Suprapubic skin (tissue), 4 donors: ENCODE measurements around the gene ZBTB20. TPM values are rescaled to one million over a fixed set of nuclear protein-coding genes. Genes with fewer than 3 reads are reported as not detected.

ENCODE experiments used
- DNase-seq, 2 donors: peaks; one replicate each; pipeline ENCODE4 v3.0.0-alpha.2; 2019; ENCODE audit warnings: low spot score in 2 of 2
- H3K27ac ChIP-seq: fragments of 200-600 bp; sonication (generic); one replicate; pipeline ENCODE4 v1.5.1; 2019
- H3K27me3 ChIP-seq: fragments of 200-600 bp; sonication (generic); one replicate; pipeline ENCODE4 v1.5.1; 2019
- H3K36me3 ChIP-seq: fragments of 200-600 bp; sonication (generic); one replicate; pipeline ENCODE4 v1.5.1; 2019
- H3K4me1 ChIP-seq: fragments of 200-600 bp; sonication (generic); one replicate; pipeline ENCODE4 v1.5.1; 2019
- H3K4me3 ChIP-seq: fragments of 200-600 bp; sonication (generic); one replicate; pipeline ENCODE4 v1.5.1; 2019; ENCODE audit warnings: mild to moderate bottlenecking
- H3K9me3 ChIP-seq: fragments of 200-600 bp; sonication (generic); one replicate; pipeline ENCODE4 v1.5.1; 2019
- EP300 ChIP-seq: sonication (generic); formaldehyde crosslinking; IDR thresholded peaks from one replicate; pipeline ENCODE4 v1.6.1; 2017; ENCODE audit warnings: antibody characterized with exemption
- POLR2A ChIP-seq, 2 donors: fragments of 450-650 bp; IDR thresholded peaks; one replicate each; pipeline ENCODE4 v1.6.1; 2017; ENCODE audit warnings: antibody characterized with exemption in 2 of 2, mild to moderate bottlenecking in 2 of 2, moderate library complexity in 2 of 2
- POLR2AphosphoS5 ChIP-seq, 3 donors: sonication (generic); formaldehyde crosslinking; IDR thresholded peaks; one replicate each; pipeline ENCODE4 v1.6.1; 2017; ENCODE audit warnings: antibody characterized with exemption in 3 of 3
- WGBS: methylation state at CpG from one replicate; pipeline ENCODE4 v1.1.5; 2018; 5-methylcytosine and 5-hydroxymethylcytosine counted together
- total RNA-seq, 4 donors: library from RNA; depleted of rRNA; stranded (reverse); fragments of >200 nt; gene quantifications; one replicate each; pipeline ENCODE4 v1.1.0, GENCODE V29; 2016
- TF ChIP-seq, protein P1 (sequence below), 2 donors: fragments of 200-600 bp in 1 of 2; fragments of 450-650 bp in 1 of 2; sonication (generic) in 1 of 2; IDR thresholded peaks; one replicate each; pipeline ENCODE4 v1.5.1; 2016 to 2019; ENCODE audit warnings: antibody characterized with exemption in 2 of 2, mild to moderate bottlenecking in 1 of 2, moderate library complexity in 1 of 2

The ZBTB20 gene
- total RNA-seq, 4 donors from 2014 or later = 23.6 to 77.2 (median 39.4) TPM

DNA sequence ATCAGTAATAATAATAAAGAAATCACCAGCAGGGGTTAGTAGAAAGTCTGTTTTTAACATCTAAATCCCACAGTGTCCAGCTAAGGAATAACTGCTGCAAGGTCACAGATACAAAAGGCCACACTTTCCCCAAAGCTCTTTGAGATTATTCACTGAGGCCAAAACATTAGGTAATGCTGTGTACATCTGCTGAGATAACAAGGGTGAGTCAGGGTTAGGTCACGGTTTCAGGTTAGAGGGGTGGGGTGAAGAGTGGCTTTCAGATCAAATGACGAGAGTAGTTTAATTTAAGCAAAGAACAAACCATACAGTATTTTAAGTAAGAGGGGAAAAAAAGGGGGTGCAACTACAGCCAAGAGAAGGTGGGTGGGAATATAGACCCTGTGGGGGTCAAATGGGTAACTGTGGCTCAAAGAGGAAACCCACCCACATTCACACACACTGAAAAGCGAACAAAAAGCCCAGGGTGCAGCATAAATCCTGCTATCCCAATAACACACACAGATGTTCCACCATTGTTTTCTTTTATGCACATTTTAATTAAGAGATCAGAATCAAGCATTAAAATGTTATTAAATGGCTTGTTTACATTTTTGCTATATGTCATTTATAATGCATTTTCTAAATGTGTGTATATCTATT, 440.4 kb downstream of the ZBTB20 start:
- Histone ChIP-seq H3K27me3 (no peaks in the 10 kb centered on the region), H3K4me1 (peaks cover 18% of the 10 kb centered on the region), H3K36me3 (no peaks in the 10 kb centered on the region), H3K27ac (no peak overlapping the region), H3K4me3 (no peak overlapping the region), H3K9me3 (no peaks in the 10 kb centered on the region)
- TF ChIP-seq EP300 (no peak), POLR2AphosphoS5 (IDR thresholded peaks at IDR 0.05) (no peak), POLR2A (IDR thresholded peaks at IDR 0.05) (no peak)
- TF ChIP-seq, protein P1, sequence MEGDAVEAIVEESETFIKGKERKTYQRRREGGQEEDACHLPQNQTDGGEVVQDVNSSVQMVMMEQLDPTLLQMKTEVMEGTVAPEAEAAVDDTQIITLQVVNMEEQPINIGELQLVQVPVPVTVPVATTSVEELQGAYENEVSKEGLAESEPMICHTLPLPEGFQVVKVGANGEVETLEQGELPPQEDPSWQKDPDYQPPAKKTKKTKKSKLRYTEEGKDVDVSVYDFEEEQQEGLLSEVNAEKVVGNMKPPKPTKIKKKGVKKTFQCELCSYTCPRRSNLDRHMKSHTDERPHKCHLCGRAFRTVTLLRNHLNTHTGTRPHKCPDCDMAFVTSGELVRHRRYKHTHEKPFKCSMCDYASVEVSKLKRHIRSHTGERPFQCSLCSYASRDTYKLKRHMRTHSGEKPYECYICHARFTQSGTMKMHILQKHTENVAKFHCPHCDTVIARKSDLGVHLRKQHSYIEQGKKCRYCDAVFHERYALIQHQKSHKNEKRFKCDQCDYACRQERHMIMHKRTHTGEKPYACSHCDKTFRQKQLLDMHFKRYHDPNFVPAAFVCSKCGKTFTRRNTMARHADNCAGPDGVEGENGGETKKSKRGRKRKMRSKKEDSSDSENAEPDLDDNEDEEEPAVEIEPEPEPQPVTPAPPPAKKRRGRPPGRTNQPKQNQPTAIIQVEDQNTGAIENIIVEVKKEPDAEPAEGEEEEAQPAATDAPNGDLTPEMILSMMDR (IDR thresholded peaks at IDR 0.05) = no peak
- DNase-seq = no peak
- WGBS = 80% methylated on average over 3 of the region's 3 CpGs

DNA sequence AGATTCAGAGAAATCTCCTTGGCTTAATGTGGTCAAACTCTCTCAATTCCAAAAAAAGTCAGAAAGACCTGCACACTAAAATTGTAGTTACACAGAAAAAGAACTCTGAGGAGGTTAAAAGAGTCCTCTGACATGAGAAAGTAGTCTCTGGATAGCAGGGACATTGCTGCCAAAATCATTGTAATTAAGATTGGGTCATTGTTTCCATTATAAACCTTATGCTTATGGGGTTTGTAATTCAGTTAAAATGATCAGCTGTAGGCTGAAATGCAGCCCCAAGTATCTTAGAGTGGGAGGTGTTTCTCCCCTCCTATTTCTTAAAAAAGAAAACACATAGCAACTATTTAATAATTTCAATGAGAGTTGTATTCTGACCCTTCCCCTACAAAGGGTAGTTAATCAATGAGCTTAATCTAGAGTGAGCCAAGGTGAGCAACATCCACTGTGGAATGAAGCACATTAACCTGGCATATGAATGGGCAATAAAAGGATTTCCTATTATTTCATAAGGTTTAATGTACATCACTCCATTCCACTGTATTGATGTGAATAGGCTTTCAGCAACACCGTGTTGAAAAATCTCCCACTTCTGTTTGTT, 446.4 kb downstream of the ZBTB20 start:
- Histone ChIP-seq H3K4me3 (no peak overlapping the region), H3K9me3 (no peaks in the 10 kb centered on the region), H3K27ac (no peak overlapping the region), H3K27me3 (no peaks in the 10 kb centered on the region), H3K4me1 (peaks cover 6% of the 10 kb centered on the region), H3K36me3 (no peaks in the 10 kb centered on the region)
- 68% methylated on average over 1 of the region's 1 CpG for WGBS
- TF ChIP-seq, protein P1 (IDR thresholded peaks at IDR 0.05) = no peak
- TF ChIP-seq POLR2AphosphoS5 (IDR thresholded peaks at IDR 0.05) = no peak
- TF ChIP-seq POLR2A (IDR thresholded peaks at IDR 0.05) = no peak
- TF ChIP-seq EP300 = no peak
- DNase-seq = no peak

DNA sequence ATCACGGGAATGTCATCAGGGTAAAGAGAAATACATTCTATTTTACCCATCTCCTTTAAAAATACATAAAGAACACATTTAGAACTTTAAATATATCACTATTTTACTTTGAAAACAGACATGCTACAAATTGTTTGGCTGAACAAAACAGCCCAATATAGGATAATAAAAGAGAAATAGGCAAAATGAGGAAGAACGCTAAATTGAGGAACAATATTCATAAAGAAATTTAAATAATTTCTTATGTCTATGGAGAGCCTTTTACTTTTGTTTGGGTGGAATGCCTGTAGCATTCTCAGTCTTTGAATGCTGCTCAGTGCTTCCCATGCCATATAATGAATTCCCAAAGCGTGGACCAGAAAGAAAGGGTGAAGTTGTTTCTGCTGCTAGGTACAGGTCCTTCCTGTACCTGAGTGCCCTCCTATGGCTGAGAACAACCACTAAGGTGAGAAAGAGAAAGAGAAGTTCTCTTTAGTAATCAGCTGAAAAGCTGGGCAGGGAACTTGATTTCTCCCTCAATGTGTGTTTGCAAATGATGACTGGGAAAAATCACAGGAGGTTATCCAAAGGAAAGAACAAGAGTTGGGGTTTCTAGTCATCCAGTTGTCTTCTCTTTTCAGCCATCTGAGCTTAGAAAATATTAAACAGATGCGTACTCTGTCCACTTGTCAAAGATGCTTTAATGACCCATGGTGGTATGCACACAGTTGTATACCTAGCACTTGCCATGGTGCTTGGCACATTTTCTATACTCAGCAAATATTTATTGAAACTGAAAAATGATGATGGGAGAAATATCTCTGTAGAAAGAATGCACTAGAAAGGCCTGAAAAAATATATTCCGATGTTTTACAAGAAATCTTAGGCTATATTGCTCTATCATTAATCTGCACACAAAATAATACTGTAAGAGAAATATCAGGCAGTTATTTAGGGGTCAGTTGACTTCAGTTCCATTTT, 448.7 kb downstream of the ZBTB20 start:
- no peak for DNase-seq
- Histone ChIP-seq H3K4me3 (no peak overlapping the region), H3K27ac (no peak overlapping the region), H3K9me3 (no peaks in the 10 kb centered on the region), H3K4me1 (no peaks in the 10 kb centered on the region), H3K36me3 (no peaks in the 10 kb centered on the region), H3K27me3 (no peaks in the 10 kb centered on the region)
- WGBS = 86% methylated on average over 5 of the region's 5 CpGs
- TF ChIP-seq POLR2A (IDR thresholded peaks at IDR 0.05) = no peak
- no peak for TF ChIP-seq POLR2AphosphoS5 (IDR thresholded peaks at IDR 0.05)
- TF ChIP-seq, protein P1 (IDR thresholded peaks at IDR 0.05) = no peak
- TF ChIP-seq EP300 = no peak

DNA sequence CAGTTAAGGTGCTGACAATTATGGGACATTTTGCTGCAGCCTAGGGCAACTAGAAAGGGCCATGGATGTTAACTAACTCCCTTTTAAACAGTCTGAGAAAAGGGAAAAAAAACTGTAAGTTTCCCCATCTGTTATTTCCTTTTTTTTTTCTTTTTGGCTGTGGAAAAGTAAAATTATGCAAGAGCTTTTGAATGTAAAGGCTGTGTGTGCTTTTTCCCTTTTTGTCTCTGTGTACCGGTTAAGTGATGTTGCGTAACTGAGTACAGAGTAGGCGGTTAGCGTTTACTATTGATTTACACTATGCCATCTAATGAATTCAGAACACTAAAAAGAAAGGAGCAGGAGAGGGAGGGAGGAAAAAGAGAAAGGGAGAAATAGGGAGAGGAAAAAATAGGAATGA, 449.7 kb downstream of the ZBTB20 start:
- Histone ChIP-seq H3K4me3 (no peak overlapping the region), H3K9me3 (no peaks in the 10 kb centered on the region), H3K27me3 (no peaks in the 10 kb centered on the region), H3K36me3 (no peaks in the 10 kb centered on the region), H3K4me1 (no peaks in the 10 kb centered on the region), H3K27ac (no peak overlapping the region)
- WGBS = 81% methylated on average over 4 of the region's 4 CpGs
- no peak for DNase-seq
- TF ChIP-seq POLR2AphosphoS5 (IDR thresholded peaks at IDR 0.05) = no peak
- TF ChIP-seq POLR2A (IDR thresholded peaks at IDR 0.05) = no peak
- TF ChIP-seq EP300 = no peak
- TF ChIP-seq, protein P1 (IDR thresholded peaks at IDR 0.05) = no peak

DNA sequence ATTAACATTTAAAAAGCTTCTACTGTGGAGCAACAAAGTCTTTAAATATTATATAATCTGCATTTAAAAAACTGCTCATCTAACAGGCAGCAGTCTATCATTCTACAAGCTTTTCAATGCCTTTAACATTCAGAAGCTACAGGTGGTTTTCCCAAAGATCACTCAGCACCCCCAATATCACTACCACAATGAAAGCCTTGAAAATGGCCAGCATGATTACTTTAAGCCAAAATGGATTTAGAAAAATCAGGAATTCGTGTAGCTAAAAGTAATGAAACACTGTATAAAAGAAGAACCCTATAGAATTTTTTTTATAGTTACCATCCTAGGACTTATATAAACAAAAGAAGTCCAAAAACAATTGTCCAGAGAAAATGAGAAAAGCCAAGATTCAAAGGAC, 452.8 kb downstream of the ZBTB20 start:
- no peak overlapping the region for H3K4me3 ChIP-seq
- no peak overlapping the region for H3K27ac ChIP-seq
- H3K4me1 ChIP-seq = peaks cover 7% of the 10 kb centered on the region
- WGBS = 97% methylated on average over 1 of the region's 1 CpG
- H3K9me3 ChIP-seq = no peaks in the 10 kb centered on the region
- no peaks in the 10 kb centered on the region for H3K27me3 ChIP-seq
- no peaks in the 10 kb centered on the region for H3K36me3 ChIP-seq
- DNase-seq = no peak
- TF ChIP-seq, protein P1 (IDR thresholded peaks at IDR 0.05) = no peak
- TF ChIP-seq POLR2AphosphoS5 (IDR thresholded peaks at IDR 0.05) (no peak), EP300 (no peak), POLR2A (IDR thresholded peaks at IDR 0.05) (no peak)
